ENCODE results near the gene LINS1. TPM values are rescaled to one million over a fixed set of nuclear protein-coding genes. Genes with fewer than 3 reads are reported as not detected.

The LINS1 gene
- polyA plus RNA-seq, 1 donor (not counting 4 experiments of a cell fraction or from before 2014, with no cell fraction given) = 19.4 TPM

GRCh38 chr15:100560323-100560722 lies 41.7 kb downstream of the LINS1 start:
- DNase-seq (ENCODE audit: low read depth, low spot score) = no peak
- Histone ChIP-seq H3K9me3 (ENCODE audit: control insufficient read depth, low read depth, low read length) (no peaks in the 10 kb centered on the region), H4K20me1 (ENCODE audit: control insufficient read depth, extremely low read depth, insufficient read depth, low read length) (no peaks in the 10 kb centered on the region), H3K4me3 (ENCODE audit: control insufficient read depth in 2 of 3, extremely low read depth in 1 of 3, insufficient read depth in 2 of 3, low read depth in 1 of 3, low read length in 3 of 3) (no peak overlapping the region), H3K4me2 (ENCODE audit: control insufficient read depth, extremely low read depth, insufficient read depth, low read depth, low read length) (no peak overlapping the region), H3K79me2 (ENCODE audit: control insufficient read depth, insufficient read depth, low read length) (no peaks in the 10 kb centered on the region), H3K4me1 (ENCODE audit: control insufficient read depth, extremely low read depth, insufficient read depth, low read length) (peaks cover 1% of the 10 kb centered on the region), H3K27ac (ENCODE audit: control insufficient read depth, insufficient read depth, low read length) (no peak overlapping the region), H3K9me1 (ENCODE audit: control insufficient read depth, extremely low read depth, insufficient read depth, low read length) (no peaks in the 10 kb centered on the region), H2AFZ (ENCODE audit: control insufficient read depth, low read length) (no peak overlapping the region), H3K36me3 (ENCODE audit: control insufficient read depth in 2 of 2, extremely low read depth in 1 of 2, insufficient read depth in 2 of 2, low read length in 2 of 2) (no peaks in the 10 kb centered on the region), H3K27me3 (ENCODE audit: control insufficient read depth, extremely low read depth, insufficient read depth, low read length) (no peaks in the 10 kb centered on the region), H3K9ac (ENCODE audit: control insufficient read depth, extremely low read depth, insufficient read depth, low read length) (no peak overlapping the region)
- FAIRE-seq = no peak
- dilution Hi-C loops (cut with MboI; ENCODE audit: extremely low pct_ligation_motif_present, low sequenced_read_pairs) = no loop called here
- TF ChIP-seq CTCF (optimal IDR thresholded peaks at IDR 0.05 in 1 of 3, IDR thresholded peaks at IDR 0.05 in 1 of 3, conservative IDR thresholded peaks at IDR 0.05 in 1 of 3; ENCODE audit: extremely low read depth in 1 of 3, insufficient read depth in 2 of 3, low read length in 3 of 3) (no peak), EZH2 (IDR thresholded peaks at IDR 0.05; ENCODE audit: low read length) (no peak)

- FAIRE-seq = no peak
- H3K4me2 ChIP-seq (ENCODE audit: control insufficient read depth, extremely low read depth, insufficient read depth, low read depth, low read length) = no peak overlapping the region
- no peak overlapping the region for H3K9ac ChIP-seq (ENCODE audit: control insufficient read depth, extremely low read depth, insufficient read depth, low read length)
- no peak overlapping the region for H3K27ac ChIP-seq (ENCODE audit: control insufficient read depth, insufficient read depth, low read length)
- no peaks in the 10 kb centered on the region for H3K36me3 ChIP-seq (ENCODE audit: control insufficient read depth in 2 of 2, extremely low read depth in 1 of 2, insufficient read depth in 2 of 2, low read length in 2 of 2)
- dilution Hi-C loops (cut with MboI; ENCODE audit: extremely low pct_ligation_motif_present, low sequenced_read_pairs) = no loop called here
- no peaks in the 10 kb centered on the region for H3K79me2 ChIP-seq (ENCODE audit: control insufficient read depth, insufficient read depth, low read length)
- no peaks in the 10 kb centered on the region for H3K27me3 ChIP-seq (ENCODE audit: control insufficient read depth, extremely low read depth, insufficient read depth, low read length)
- no peaks in the 10 kb centered on the region for H4K20me1 ChIP-seq (ENCODE audit: control insufficient read depth, extremely low read depth, insufficient read depth, low read length)
- H2AFZ ChIP-seq (ENCODE audit: control insufficient read depth, low read length) = no peak overlapping the region
- H3K9me1 ChIP-seq (ENCODE audit: control insufficient read depth, extremely low read depth, insufficient read depth, low read length) = no peaks in the 10 kb centered on the region
- H3K4me1 ChIP-seq (ENCODE audit: control insufficient read depth, extremely low read depth, insufficient read depth, low read length) = no peaks in the 10 kb centered on the region
- TF ChIP-seq CTCF (optimal IDR thresholded peaks at IDR 0.05 in 1 of 3, IDR thresholded peaks at IDR 0.05 in 1 of 3, conservative IDR thresholded peaks at IDR 0.05 in 1 of 3; ENCODE audit: extremely low read depth in 1 of 3, insufficient read depth in 2 of 3, low read length in 3 of 3) (no peak), EZH2 (IDR thresholded peaks at IDR 0.05; ENCODE audit: low read length) (no peak)
- no peak overlapping the region for H3K4me3 ChIP-seq (ENCODE audit: control insufficient read depth in 2 of 3, extremely low read depth in 1 of 3, insufficient read depth in 2 of 3, low read depth in 1 of 3, low read length in 3 of 3)
- no peaks in the 10 kb centered on the region for H3K9me3 ChIP-seq (ENCODE audit: control insufficient read depth, low read depth, low read length)
- no peak for DNase-seq (ENCODE audit: low read depth, low spot score)
Measured at GRCh38 chr15:100559330-100559729, 42.7 kb downstream of the LINS1 start.

Data from keratinocyte (primary cell).